Measurements from ENCODE around the gene NR6A1.

Gene NR6A1

GRCh38 chr9:124502711-124503702 lies 268.1 kb downstream of the NR6A1 start:
- no peak overlapping the region for H3K27ac ChIP-seq
- H3K27me3 ChIP-seq = peaks cover 4 to 91% of the 10 kb centered on the region in 2 donors
- no peak overlapping the region for H3K4me3 ChIP-seq
- no peaks in the 10 kb centered on the region for H3K9me3 ChIP-seq
- DNase-seq = no peak
- intact Hi-C loops (cut with DNase I; ENCODE audit: low total_unique reads) = no loop called here
- TF ChIP-seq CTCF (IDR thresholded peaks at IDR 0.05) = no peak
- no peaks in the 10 kb centered on the region for H3K36me3 ChIP-seq
- H3K4me1 ChIP-seq = peaks cover 0 to 24% (median 20%) of the 10 kb centered on the region in 4 donors

- no peaks in the 10 kb centered on the region for H3K36me3 ChIP-seq
- DNase-seq = no peak
- intact Hi-C loops (cut with DNase I; ENCODE audit: low total_unique reads) = no loop called here
- H3K27me3 ChIP-seq = peaks cover 4 to 94% of the 10 kb centered on the region in 2 donors
- no peak overlapping the region for H3K27ac ChIP-seq
- H3K9me3 ChIP-seq = no peaks in the 10 kb centered on the region
- TF ChIP-seq CTCF (IDR thresholded peaks at IDR 0.05) = no peak
- peaks cover 0 to 24% (median 20%) of the 10 kb centered on the region in 4 donors for H3K4me1 ChIP-seq
- no peak overlapping the region for H3K4me3 ChIP-seq
Observed at GRCh38 chr9:124501771-124502320, 269.3 kb downstream of the NR6A1 start.

- intact Hi-C loops (cut with DNase I; ENCODE audit: low total_unique reads) = no loop called here
- Histone ChIP-seq H3K27ac (no peak overlapping the region), H3K36me3 (no peaks in the 10 kb centered on the region), H3K9me3 (no peaks in the 10 kb centered on the region), H3K4me1 (peaks cover 0 to 24% (median 20%) of the 10 kb centered on the region in 4 donors), H3K4me3 (no peak overlapping the region), H3K27me3 (peaks cover 4 to 90% of the 10 kb centered on the region in 2 donors)
- no peak for TF ChIP-seq CTCF (IDR thresholded peaks at IDR 0.05)
- DNase-seq = no peak
Observed at GRCh38 chr9:124500796-124501611, 270.1 kb downstream of the NR6A1 start.

- peaks cover 4 to 89% of the 10 kb centered on the region in 2 donors for H3K27me3 ChIP-seq
- TF ChIP-seq CTCF (IDR thresholded peaks at IDR 0.05) = no peak
- no peaks in the 10 kb centered on the region for H3K9me3 ChIP-seq
- peaks cover 0 to 22% (median 19%) of the 10 kb centered on the region in 4 donors for H3K4me1 ChIP-seq
- no peak for DNase-seq
- H3K27ac ChIP-seq = no peak overlapping the region
- intact Hi-C loops (cut with DNase I; ENCODE audit: low total_unique reads) = no loop called here
- no peaks in the 10 kb centered on the region for H3K36me3 ChIP-seq
- H3K4me3 ChIP-seq = no peak overlapping the region
Observed at GRCh38 chr9:124500028-124500795, 270.9 kb downstream of the NR6A1 start.

- Histone ChIP-seq H3K9me3 (no peaks in the 10 kb centered on the region), H3K36me3 (no peaks in the 10 kb centered on the region), H3K27ac (no peak overlapping the region), H3K4me1 (peaks cover 0 to 14% (median 12%) of the 10 kb centered on the region in 4 donors), H3K27me3 (peaks cover 2 to 89% of the 10 kb centered on the region in 2 donors), H3K4me3 (no peak overlapping the region)
- intact Hi-C loops (cut with DNase I; ENCODE audit: low total_unique reads) = no loop called here
- no peak for TF ChIP-seq CTCF (IDR thresholded peaks at IDR 0.05)
- DNase-seq = no peak
Observed at GRCh38 chr9:124499216-124499615, 271.9 kb downstream of the NR6A1 start.

Data from tibial artery (tissue), 4 donors.